Dendritic cell treated with granulocyte-macrophage colony-stimulating factor and Interleukin-4, amounts not matched to agents 40 ng/mL and 50 ng/mL, for 4 days (primary cell): ENCODE measurements around the gene HOGA1.

Experiments
- H3K27ac Mint-ChIP-seq: one replicate; pipeline ENCODE4 v1.8.0; 2022; ENCODE audit warnings: mild to moderate bottlenecking, mixed read lengths
- H3K27me3 Mint-ChIP-seq: one replicate; pipeline ENCODE4 v1.8.0; 2022; ENCODE audit warnings: mild to moderate bottlenecking, mixed read lengths
- H3K36me3 Mint-ChIP-seq: one replicate; pipeline ENCODE4 v1.8.0; 2022; ENCODE audit warnings: low read depth, mixed read lengths
- H3K4me1 Mint-ChIP-seq: one replicate; pipeline ENCODE4 v1.8.0; 2022; ENCODE audit warnings: low read depth, mixed read lengths
- H3K4me3 Mint-ChIP-seq: one replicate; pipeline ENCODE4 v1.8.0; 2022; ENCODE audit warnings: mild to moderate bottlenecking, moderate library complexity, mixed read lengths
- H3K9me3 Mint-ChIP-seq: one replicate; pipeline ENCODE4 v1.8.0; 2022; ENCODE audit warnings: mixed read lengths
- intact Hi-C: fragments of 100-400 bp; cut with micrococcal nuclease; formaldehyde crosslinking; loops from one replicate; pipeline ENCODE4 v1.15.0; 2022

The HOGA1 gene

GRCh38 chr10:97584060-97584797 lies at the start of gene HOGA1:
HOGA1 (plus strand) TSS chr10:97584389; CDS start chr10:97584704, 315 bp downstream.
- Mint-ChIP-seq H3K9me3 (no peaks in the 10 kb centered on the region), H3K27me3 (peaks cover 2% of the 10 kb centered on the region), H3K4me1 (no peaks in the 10 kb centered on the region), H3K36me3 (no peaks in the 10 kb centered on the region), H3K4me3 (no peak within 1 kb of the TSS), H3K27ac (no peak within 1 kb of the TSS)
- intact Hi-C loops: no loop called here

GRCh38 chr10:97534746-97535367 lies 49.3 kb upstream of the HOGA1 start:
- Mint-ChIP-seq H3K9me3 (no peaks in the 10 kb centered on the region), H3K4me3 (no peak overlapping the region), H3K4me1 (peaks cover 20% of the 10 kb centered on the region), H3K27me3 (no peaks in the 10 kb centered on the region), H3K36me3 (no peaks in the 10 kb centered on the region), H3K27ac (no peak overlapping the region)
- intact Hi-C loops: loop anchor here (1.0 kb wide), 1 partner anchor 18 kb away; no protein-coding TSS in a partner anchor

- Mint-ChIP-seq H3K36me3 (no peaks in the 10 kb centered on the region), H3K4me3 (no peak overlapping the region), H3K27me3 (no peaks in the 10 kb centered on the region), H3K27ac (no peak overlapping the region), H3K4me1 (peaks cover 42% of the 10 kb centered on the region), H3K9me3 (no peaks in the 10 kb centered on the region)
- intact Hi-C loops: no loop called here
Measured at GRCh38 chr10:97537186-97537869, 46.9 kb upstream of the HOGA1 start.

- H3K4me1 Mint-ChIP-seq: peaks cover 53% of the 10 kb centered on the region
- no peak overlapping the region for H3K4me3 Mint-ChIP-seq
- H3K27me3 Mint-ChIP-seq: no peaks in the 10 kb centered on the region
- H3K36me3 Mint-ChIP-seq: no peaks in the 10 kb centered on the region
- no peaks in the 10 kb centered on the region for H3K9me3 Mint-ChIP-seq
- H3K27ac Mint-ChIP-seq: peak overlapping the region; percentile 21
- intact Hi-C loops: no loop called here
Measured at GRCh38 chr10:97538411-97538810, 45.8 kb upstream of the HOGA1 start.

GRCh38 chr10:97538839-97539238 lies 45.4 kb upstream of the HOGA1 start:
- intact Hi-C loops: no loop called here
- Mint-ChIP-seq H3K9me3 (no peaks in the 10 kb centered on the region), H3K27ac (peak overlapping the region; percentile 21), H3K4me1 (peaks cover 57% of the 10 kb centered on the region), H3K27me3 (no peaks in the 10 kb centered on the region), H3K4me3 (no peak overlapping the region), H3K36me3 (no peaks in the 10 kb centered on the region)

- no peak overlapping the region for H3K4me3 Mint-ChIP-seq
- H3K27ac Mint-ChIP-seq: peak overlapping the region; percentile 72
- H3K9me3 Mint-ChIP-seq: no peaks in the 10 kb centered on the region
- intact Hi-C loops: loop anchor here (5.0 kb wide), 1 partner anchor 42 kb away; the partner anchor contains the start of genes MMS19 and UBTD1
- H3K36me3 Mint-ChIP-seq: no peaks in the 10 kb centered on the region
- H3K27me3 Mint-ChIP-seq: no peaks in the 10 kb centered on the region
- peaks cover 57% of the 10 kb centered on the region for H3K4me1 Mint-ChIP-seq
Measured at GRCh38 chr10:97539523-97540200, 44.5 kb upstream of the HOGA1 start.

- Mint-ChIP-seq H3K4me3 (no peak overlapping the region), H3K9me3 (no peaks in the 10 kb centered on the region), H3K36me3 (no peaks in the 10 kb centered on the region), H3K27me3 (no peaks in the 10 kb centered on the region), H3K27ac (no peak overlapping the region), H3K4me1 (peaks cover 61% of the 10 kb centered on the region)
- intact Hi-C loops: loop anchor here (5.0 kb wide), 1 partner anchor 44 kb away; the partner anchor contains the start of genes MMS19 and UBTD1
Measured at GRCh38 chr10:97540669-97541500, 43.3 kb upstream of the HOGA1 start.

GRCh38 chr10:97542169-97543024 lies 41.8 kb upstream of the HOGA1 start:
- Mint-ChIP-seq H3K27ac (peak overlapping the region; percentile 87), H3K9me3 (no peaks in the 10 kb centered on the region), H3K4me1 (peaks cover 76% of the 10 kb centered on the region), H3K4me3 (peak overlapping the region; percentile 21), H3K36me3 (no peaks in the 10 kb centered on the region), H3K27me3 (no peaks in the 10 kb centered on the region)
- intact Hi-C loops: loop anchor here (5.0 kb wide), 1 partner anchor 45 kb away; the partner anchor contains the start of genes MMS19 and UBTD1

GRCh38 chr10:97543025-97543546 lies 41.1 kb upstream of the HOGA1 start:
- no peaks in the 10 kb centered on the region for H3K27me3 Mint-ChIP-seq
- H3K4me1 Mint-ChIP-seq: peaks cover 79% of the 10 kb centered on the region
- H3K27ac Mint-ChIP-seq: peak overlapping the region; percentile 87
- peak overlapping the region; percentile 11 for H3K4me3 Mint-ChIP-seq
- H3K36me3 Mint-ChIP-seq: no peaks in the 10 kb centered on the region
- intact Hi-C loops: loop anchor here (5.0 kb wide), 1 partner anchor 46 kb away; the partner anchor contains the start of genes MMS19 and UBTD1
- H3K9me3 Mint-ChIP-seq: no peaks in the 10 kb centered on the region

- H3K27ac Mint-ChIP-seq: peak overlapping the region; percentile 57
- H3K36me3 Mint-ChIP-seq: no peaks in the 10 kb centered on the region
- H3K4me1 Mint-ChIP-seq: peaks cover 58% of the 10 kb centered on the region
- H3K9me3 Mint-ChIP-seq: no peaks in the 10 kb centered on the region
- intact Hi-C loops: no loop called here
- no peaks in the 10 kb centered on the region for H3K27me3 Mint-ChIP-seq
- H3K4me3 Mint-ChIP-seq: no peak overlapping the region
Measured at GRCh38 chr10:97546456-97547270, 37.5 kb upstream of the HOGA1 start.

- H3K27ac Mint-ChIP-seq: peak overlapping the region; percentile 57
- H3K27me3 Mint-ChIP-seq: no peaks in the 10 kb centered on the region
- H3K4me1 Mint-ChIP-seq: peaks cover 52% of the 10 kb centered on the region
- H3K9me3 Mint-ChIP-seq: no peaks in the 10 kb centered on the region
- H3K4me3 Mint-ChIP-seq: no peak overlapping the region
- no peaks in the 10 kb centered on the region for H3K36me3 Mint-ChIP-seq
- intact Hi-C loops: no loop called here
Measured at GRCh38 chr10:97547271-97547600, 37.0 kb upstream of the HOGA1 start.

GRCh38 chr10:97547962-97548361 lies 36.2 kb upstream of the HOGA1 start:
- Mint-ChIP-seq H3K9me3 (no peaks in the 10 kb centered on the region), H3K4me3 (no peak overlapping the region), H3K4me1 (peaks cover 45% of the 10 kb centered on the region), H3K27ac (no peak overlapping the region), H3K36me3 (no peaks in the 10 kb centered on the region), H3K27me3 (no peaks in the 10 kb centered on the region)
- intact Hi-C loops: no loop called here
